Measurements from ENCODE around the gene PGPEP1. TPM values are rescaled to one million over a fixed set of nuclear protein-coding genes. Genes with fewer than 3 reads are reported as not detected.
A peak's percentile ranks its signal among the peaks of the same experiment; 100 is the strongest.
"Not testable (repeated sequence)": the region's sequence is repeated elsewhere in the genome, so short reads cannot be mapped to it uniquely, and the experiment has no call there.

PGPEP1 gene
- polyA plus RNA-seq, 3 donors = 18.9 to 21.0 (median 21.0) TPM

- DNase-seq (ENCODE audit: low read depth in 3 of 3, low spot score in 2 of 3) = no peak
These were observed 22.6 kb downstream of the PGPEP1 start for GRCh38 chr19:18362934-18363542.

- no peak for DNase-seq (ENCODE audit: low read depth in 3 of 3, low spot score in 2 of 3)
These were observed 23.4 kb downstream of the PGPEP1 start for GRCh38 chr19:18363787-18364186.

GRCh38 chr19:18364277-18364825 is 24.0 kb downstream of the PGPEP1 start:
- not testable (repeated sequence) for DNase-seq (ENCODE audit: low read depth in 3 of 3, low spot score in 2 of 3)

GRCh38 chr19:18364826-18365528 is 24.6 kb downstream of the PGPEP1 start:
- DNase-seq (ENCODE audit: low read depth in 3 of 3, low spot score in 2 of 3) = peak; percentile 84 to 87 (median 86)

- no peak for DNase-seq (ENCODE audit: low read depth in 3 of 3, low spot score in 2 of 3)
These were observed 25.6 kb downstream of the PGPEP1 start for GRCh38 chr19:18366021-18366435.

GRCh38 chr19:18368504-18369222 is 28.3 kb downstream of the PGPEP1 start:
- DNase-seq (ENCODE audit: low read depth in 3 of 3, low spot score in 2 of 3) = no peak

GRCh38 chr19:18373407-18373891 is 33.1 kb downstream of the PGPEP1 start:
- DNase-seq (ENCODE audit: low read depth in 3 of 3, low spot score in 2 of 3) = no peak

- peak in 2 of 3 donors; percentile 73 to 84 for DNase-seq (ENCODE audit: low read depth in 3 of 3, low spot score in 2 of 3)
These were observed 33.7 kb downstream of the PGPEP1 start for GRCh38 chr19:18373892-18374629.

GRCh38 chr19:18377026-18377425 is 36.6 kb downstream of the PGPEP1 start:
- no peak for DNase-seq (ENCODE audit: low read depth in 3 of 3, low spot score in 2 of 3)

- DNase-seq (ENCODE audit: low read depth in 3 of 3, low spot score in 2 of 3) = no peak
These were observed 39.7 kb downstream of the PGPEP1 start for GRCh38 chr19:18379803-18380747.

GRCh38 chr19:18380843-18381242 is 40.4 kb downstream of the PGPEP1 start:
- no peak for DNase-seq (ENCODE audit: low read depth in 3 of 3, low spot score in 2 of 3)

- not testable (repeated sequence) for DNase-seq (ENCODE audit: low read depth in 3 of 3, low spot score in 2 of 3)
These were observed 43.2 kb downstream of the PGPEP1 start for GRCh38 chr19:18383622-18384021.

- DNase-seq (ENCODE audit: low read depth in 3 of 3, low spot score in 2 of 3) = no peak
These were observed 44.4 kb downstream of the PGPEP1 start for GRCh38 chr19:18384775-18385174.

GRCh38 chr19:18385359-18385674 is 44.9 kb downstream of the PGPEP1 start:
- no peak for DNase-seq (ENCODE audit: low read depth in 3 of 3, low spot score in 2 of 3)

GRCh38 chr19:18385675-18386542 is 45.5 kb downstream of the PGPEP1 start, which contains the start of gene GDF15:
Gene GDF15, plus strand, starts transcription at chr19:18386158. Its CDS starts 32 bp downstream, at chr19:18386190.
- no peak for DNase-seq (ENCODE audit: low read depth in 3 of 3, low spot score in 2 of 3)

- no peak for DNase-seq (ENCODE audit: low read depth in 3 of 3, low spot score in 2 of 3)
These were observed 46.3 kb downstream of the PGPEP1 start for GRCh38 chr19:18386543-18387271.

GRCh38 chr19:18388100-18388959 is 47.9 kb downstream of the PGPEP1 start:
- peak in 2 of 3 donors; percentile 65 to 73 for DNase-seq (ENCODE audit: low read depth in 3 of 3, low spot score in 2 of 3)
